Thymus (tissue), 11 donors: ENCODE measurements around the gene ELFN2. TPM values are rescaled to one million over a fixed set of nuclear protein-coding genes. Genes with fewer than 3 reads are reported as not detected.

Experiments
- DNase-seq, 9 donors: peaks; one replicate each; pipeline ENCODE4 v3.0.0-alpha.2; 2013; ENCODE audit warnings: low spot score in 9 of 9, low read depth in 6 of 9, missing footprints in 1 of 9
- H3K27ac ChIP-seq, 2 donors: one replicate each; pipeline ENCODE4 v1.5.1; 2013; ENCODE audit warnings: control low read depth in 1 of 2, low read depth in 1 of 2, low read length in 1 of 2, mild to moderate bottlenecking in 1 of 2, moderate library complexity in 1 of 2
- H3K27me3 ChIP-seq, 2 donors: one replicate each; pipeline ENCODE4 v1.5.1; 2013; ENCODE audit warnings: low read length in 1 of 2; ENCODE audit not compliant: control insufficient read depth in 2 of 2, insufficient read depth in 1 of 2
- H3K36me3 ChIP-seq, 2 donors: one replicate each; pipeline ENCODE4 v1.5.1; 2013; ENCODE audit warnings: low read length in 1 of 2, mild to moderate bottlenecking in 1 of 2, moderate library complexity in 1 of 2; ENCODE audit not compliant: control insufficient read depth in 2 of 2, insufficient read depth in 2 of 2
- H3K4me1 ChIP-seq, 2 donors: one replicate each; pipeline ENCODE4 v1.5.1; 2013; ENCODE audit warnings: low read length in 2 of 2; ENCODE audit not compliant: control insufficient read depth in 2 of 2, insufficient read depth in 2 of 2
- H3K4me3 ChIP-seq, 2 donors: one replicate each; pipeline ENCODE4 v1.5.1; 2013; ENCODE audit warnings: low read length in 2 of 2, control low read depth in 1 of 2, mild to moderate bottlenecking in 1 of 2
- H3K9me3 ChIP-seq, 2 donors: one replicate each; pipeline ENCODE4 v1.5.1; 2013; ENCODE audit warnings: low read length in 1 of 2, mild to moderate bottlenecking in 1 of 2; ENCODE audit not compliant: control insufficient read depth in 2 of 2, insufficient read depth in 1 of 2
- WGBS: extraction: QIAGEN DNeasy Blood & Tissue Kit; methylation state at CpG from one replicate; pipeline ENCODE4 v1.1.7; 2013; 5-methylcytosine and 5-hydroxymethylcytosine counted together
- polyA plus RNA-seq: library from polyadenylated mRNA; stranded (reverse); fragments of 200-250 nt; gene quantifications from one replicate; pipeline ENCODE4 v1.2.3, GENCODE V29; 2013
- total RNA-seq: library from RNA; stranded (reverse); fragments of 120-200 nt; gene quantifications from one replicate; pipeline ENCODE4 v1.2.4, GENCODE V29; 2013
- donor health status: healthy.

ELFN2 gene
- total and polyA plus RNA-seq, 2 donors = 0.28 to 1.5 TPM

DNA sequence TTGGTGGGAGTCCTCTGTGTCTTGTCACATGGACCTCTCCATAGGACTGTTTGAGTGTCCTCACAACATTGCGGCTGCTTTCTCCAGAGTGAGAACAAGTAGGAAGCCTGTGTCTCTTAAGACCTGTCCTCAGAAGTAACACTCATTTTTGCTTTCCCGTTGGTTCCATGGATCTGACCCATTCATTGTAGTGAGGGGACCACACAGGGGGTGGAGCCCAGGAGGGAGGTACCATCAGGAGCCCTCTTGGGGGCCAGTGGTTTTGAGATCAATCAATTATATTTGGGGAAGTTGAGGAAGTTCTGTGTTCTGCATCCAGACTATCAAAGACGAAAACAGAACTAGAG, 5.4 kb upstream of the ELFN2 start:
- WGBS = 96% methylated on average over 3 of the region's 3 CpGs
- H3K27ac ChIP-seq = no peak overlapping the region
- H3K27me3 ChIP-seq = peaks cover 12 to 60% of the 10 kb centered on the region in 2 donors
- DNase-seq = no peak
- peaks cover 0 to 5% of the 10 kb centered on the region in 2 donors for H3K9me3 ChIP-seq
- H3K36me3 ChIP-seq = no peaks in the 10 kb centered on the region
- H3K4me3 ChIP-seq = no peak overlapping the region
- peaks cover 8 to 15% of the 10 kb centered on the region in 2 donors for H3K4me1 ChIP-seq

- H3K27me3 ChIP-seq = peaks cover 19 to 64% of the 10 kb centered on the region in 2 donors
- no peak overlapping the region for H3K4me3 ChIP-seq
- peaks cover 13 to 18% of the 10 kb centered on the region in 2 donors for H3K4me1 ChIP-seq
- no peaks in the 10 kb centered on the region for H3K36me3 ChIP-seq
- H3K9me3 ChIP-seq = peaks cover 0 to 5% of the 10 kb centered on the region in 2 donors
- no peak for DNase-seq
- H3K27ac ChIP-seq = no peak overlapping the region
- WGBS = 85% methylated on average over 14 of the region's 14 CpGs
Measured at GRCh38 chr22:37431801-37432707, 4.8 kb upstream of the ELFN2 start.

- H3K27me3 ChIP-seq = peaks cover 21 to 71% of the 10 kb centered on the region in 2 donors
- 89% methylated on average over 9 of the region's 9 CpGs for WGBS
Measured at GRCh38 chr22:37431366-37431765, 4.1 kb upstream of the ELFN2 start.

GRCh38 chr22:37430941-37431340, 3.7 kb upstream of the ELFN2 start:
- H3K36me3 ChIP-seq = no peaks in the 10 kb centered on the region
- peaks cover 0 to 5% of the 10 kb centered on the region in 2 donors for H3K9me3 ChIP-seq
- peaks cover 21 to 75% of the 10 kb centered on the region in 2 donors for H3K27me3 ChIP-seq
- WGBS = 92% methylated on average over 6 of the region's 6 CpGs
- peaks cover 24 to 29% of the 10 kb centered on the region in 2 donors for H3K4me1 ChIP-seq
- no peak overlapping the region for H3K27ac ChIP-seq
- DNase-seq = no peak
- no peak overlapping the region for H3K4me3 ChIP-seq

More at GRCh38 chr22:37431366-37431765, 4.1 kb upstream of the ELFN2 start:
- Histone ChIP-seq H3K4me3 (no peak overlapping the region), H3K9me3 (peaks cover 0 to 5% of the 10 kb centered on the region in 2 donors), H3K4me1 (peaks cover 20 to 25% of the 10 kb centered on the region in 2 donors), H3K27ac (no peak overlapping the region), H3K36me3 (no peaks in the 10 kb centered on the region)
- DNase-seq = no peak

DNA sequence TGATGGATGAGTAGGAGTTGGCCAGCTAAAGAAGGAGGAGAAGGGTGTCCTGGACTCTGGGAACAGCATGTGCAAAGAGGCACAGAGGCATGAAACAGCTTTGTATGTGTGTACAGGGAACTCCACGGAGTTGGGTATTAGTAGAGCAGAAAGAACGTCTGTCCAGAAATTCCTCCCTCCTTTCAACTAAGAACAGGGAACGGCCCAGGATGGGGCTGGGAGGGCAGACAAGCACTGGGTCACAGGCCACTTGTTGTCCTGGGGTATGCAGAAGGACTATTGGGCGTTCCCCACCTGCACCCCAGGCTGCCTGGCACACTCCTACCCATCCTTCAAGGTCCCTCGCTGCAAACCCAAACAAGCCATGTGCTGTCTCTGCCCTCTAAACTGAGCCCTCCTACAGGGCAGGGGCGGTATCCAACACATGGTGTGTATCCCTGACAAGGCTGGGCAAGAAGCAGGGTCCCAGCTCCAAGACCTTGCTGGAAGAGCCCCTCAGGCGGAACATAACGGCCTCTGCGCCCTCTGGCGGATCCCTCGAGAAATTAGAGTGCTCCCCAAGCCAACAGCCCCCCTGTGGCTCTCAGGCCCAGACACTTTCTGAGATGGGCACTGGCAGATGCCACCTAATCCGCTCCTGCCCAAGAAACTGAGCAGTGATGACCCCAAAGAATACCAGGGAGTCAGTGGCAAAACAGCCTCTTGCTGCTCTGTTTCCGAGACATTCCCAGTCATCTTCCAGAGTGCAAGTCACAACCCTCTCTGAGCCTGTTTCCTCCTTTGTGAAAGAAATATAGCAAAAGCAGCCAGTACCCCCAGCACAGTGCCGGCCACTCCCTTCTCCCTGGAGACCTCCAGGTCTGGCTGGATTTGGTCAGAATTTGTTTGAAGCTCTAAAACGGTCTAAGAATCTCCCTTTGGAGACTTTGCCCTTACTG, 1.6 kb upstream of the ELFN2 start:
- peaks cover 30 to 46% of the 10 kb centered on the region in 2 donors for H3K4me1 ChIP-seq
- 39% methylated on average over 15 of the region's 15 CpGs for WGBS
- H3K36me3 ChIP-seq = no peaks in the 10 kb centered on the region
- peaks cover 0 to 5% of the 10 kb centered on the region in 2 donors for H3K9me3 ChIP-seq
- H3K27ac ChIP-seq = no peak overlapping the region
- H3K27me3 ChIP-seq = peaks cover 21 to 82% of the 10 kb centered on the region in 2 donors
- peak in 8 of 9 donors; percentile 45 to 83 (median 67) for DNase-seq
- no peak overlapping the region for H3K4me3 ChIP-seq

GRCh38 chr22:37427711-37428635, 694 bp upstream of the ELFN2 start:
- H3K27ac ChIP-seq = no peak overlapping the region
- H3K4me1 ChIP-seq = peaks cover 30 to 46% of the 10 kb centered on the region in 2 donors
- H3K36me3 ChIP-seq = no peaks in the 10 kb centered on the region
- no peak for DNase-seq
- 19% methylated on average over 59 of the region's 59 CpGs for WGBS
- H3K27me3 ChIP-seq = peaks cover 21 to 81% of the 10 kb centered on the region in 2 donors
- peaks cover 0 to 5% of the 10 kb centered on the region in 2 donors for H3K9me3 ChIP-seq
- peak overlapping the region in 1 of 2 donors; percentile 58 for H3K4me3 ChIP-seq

- peaks cover 23 to 83% of the 10 kb centered on the region in 2 donors for H3K27me3 ChIP-seq
- H3K4me1 ChIP-seq = peaks cover 30 to 46% of the 10 kb centered on the region in 2 donors
- 4% methylated on average over 24 of the region's 24 CpGs for WGBS
- H3K36me3 ChIP-seq = no peaks in the 10 kb centered on the region
- H3K27ac ChIP-seq = no peak overlapping the region
- H3K9me3 ChIP-seq = no peaks in the 10 kb centered on the region
- H3K4me3 ChIP-seq = peak overlapping the region in 1 of 2 donors; percentile 58
- DNase-seq = no peak
Measured at GRCh38 chr22:37426706-37427134, 559 bp downstream of the ELFN2 start.
